ENCODE measurements around the gene ZNF697. TPM values are rescaled to one million over a fixed set of nuclear protein-coding genes. Genes with fewer than 3 reads are reported as not detected.

ZNF697 gene
- total and polyA plus RNA-seq, 10 of the 15 experiments (the other 5 are each of a cell fraction or from before 2014, with no cell fraction given): 0.48 to 5.9 (median 3.0) TPM

DNA sequence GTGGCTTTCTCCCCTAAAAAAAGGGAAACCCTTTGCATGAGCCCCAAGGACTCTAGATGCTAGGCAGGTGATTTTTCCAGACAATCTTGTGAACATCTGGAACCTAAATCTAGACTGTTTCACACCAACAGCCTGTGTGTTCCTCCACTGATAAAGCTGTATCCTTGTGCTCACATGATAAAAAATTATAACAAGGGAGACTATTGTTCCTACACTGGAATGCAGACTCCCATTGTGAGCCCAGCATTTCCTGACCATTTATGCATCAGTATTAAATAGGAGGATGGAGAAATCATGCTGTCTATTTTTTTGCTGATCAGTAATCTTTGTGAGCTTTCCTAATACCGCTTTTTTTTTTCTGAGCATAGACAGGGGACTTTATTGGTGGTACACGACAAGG lies 52.5 kb downstream of the ZNF697 start:
- no TSS peak for BruUV-seq (replicated peaks)
- H3K27me3 ChIP-seq (replicated peaks in 1 of 2; ENCODE audit: control insufficient read depth in 2 of 2, insufficient read depth in 2 of 2, low read length in 1 of 2): no peaks in the 10 kb centered on the region; a peak in 1 of 4 replicates
- RAD21 ChIA-PET (ENCODE audit: unreplicated experiment): no interaction called here
- DNase-seq (ENCODE audit: low read depth, low spot score): no peak
- 42% methylated on average over 2 of the region's 2 CpGs for WGBS (ENCODE audit: insufficient coverage, insufficient replicate concordance, low lambda C conversion rate, missing lambda C conversion rate)
- SMC1A ChIA-PET (ENCODE audit: uncharacterized antibody, unreplicated experiment): interaction anchor here (0.8 kb wide), 1 partner anchor 79 kb away, joined by 3 read pairs; no protein-coding TSS in a partner anchor
- no peaks in the 10 kb centered on the region for H3K4me1 ChIP-seq (ENCODE audit: control insufficient read depth, insufficient read depth, low read length)
- in situ Hi-C loops (cut with MboI) (no loop called here), intact Hi-C loops (cut with micrococcal nuclease; ENCODE audit: unreplicated experiment) (no loop called here)
- POLR2A ChIA-PET: no interaction called here
- H2AFZ ChIP-seq (ENCODE audit: control insufficient read depth, low read depth, low read length): no peak overlapping the region
- CTCF ChIA-PET: interaction anchor here (0.9 to 1.6 kb wide), 2 partner anchors 16 to 214 kb away, joined by 3 to 4 read pairs; no protein-coding TSS in a partner anchor
- no peak for FAIRE-seq
- no peaks in the 10 kb centered on the region for H4K20me1 ChIP-seq (ENCODE audit: control insufficient read depth, insufficient read depth)
- H3K27ac ChIP-seq (ENCODE audit: control insufficient read depth, insufficient read depth): no peak overlapping the region
- H3K36me3 ChIP-seq (ENCODE audit: control insufficient read depth in 2 of 2, insufficient read depth in 2 of 2, low read length in 1 of 2): no peaks in the 10 kb centered on the region
- no peak for ATAC-seq
- H3K9ac ChIP-seq (ENCODE audit: control insufficient read depth, insufficient read depth, low read length): no peak overlapping the region
- H3K9me3 ChIP-seq (replicated peaks; ENCODE audit: control insufficient read depth, insufficient read depth, low read length): no peaks in the 10 kb centered on the region
- H3K79me2 ChIP-seq (ENCODE audit: control insufficient read depth, insufficient read depth, low read length): no peaks in the 10 kb centered on the region
- no peak overlapping the region for H3K4me3 ChIP-seq
- no peak for TF ChIP-seq NFYA (IDR thresholded peaks at IDR 0.05; ENCODE audit: borderline replicate concordance, low read depth, low read length)
- TF ChIP-seq, protein P1, sequence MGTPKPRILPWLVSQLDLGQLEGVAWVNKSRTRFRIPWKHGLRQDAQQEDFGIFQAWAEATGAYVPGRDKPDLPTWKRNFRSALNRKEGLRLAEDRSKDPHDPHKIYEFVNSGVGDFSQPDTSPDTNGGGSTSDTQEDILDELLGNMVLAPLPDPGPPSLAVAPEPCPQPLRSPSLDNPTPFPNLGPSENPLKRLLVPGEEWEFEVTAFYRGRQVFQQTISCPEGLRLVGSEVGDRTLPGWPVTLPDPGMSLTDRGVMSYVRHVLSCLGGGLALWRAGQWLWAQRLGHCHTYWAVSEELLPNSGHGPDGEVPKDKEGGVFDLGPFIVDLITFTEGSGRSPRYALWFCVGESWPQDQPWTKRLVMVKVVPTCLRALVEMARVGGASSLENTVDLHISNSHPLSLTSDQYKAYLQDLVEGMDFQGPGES (IDR thresholded peaks at IDR 0.05): no peak
- TF ChIP-seq NR2C2 (IDR thresholded peaks at IDR 0.05; ENCODE audit: borderline replicate concordance, control insufficient read depth, insufficient read length, low read depth): no peak
- TF ChIP-seq ASH2L (IDR thresholded peaks at IDR 0.05; ENCODE audit: borderline replicate concordance, low read depth): no peak
- no peak for TF ChIP-seq ZBED1 (IDR thresholded peaks at IDR 0.05; ENCODE audit: borderline replicate concordance)
- no peak for TF ChIP-seq POU2F2 (IDR thresholded peaks at IDR 0.05; ENCODE audit: borderline replicate concordance, low read depth, low read length)
- TF ChIP-seq, protein P2, sequence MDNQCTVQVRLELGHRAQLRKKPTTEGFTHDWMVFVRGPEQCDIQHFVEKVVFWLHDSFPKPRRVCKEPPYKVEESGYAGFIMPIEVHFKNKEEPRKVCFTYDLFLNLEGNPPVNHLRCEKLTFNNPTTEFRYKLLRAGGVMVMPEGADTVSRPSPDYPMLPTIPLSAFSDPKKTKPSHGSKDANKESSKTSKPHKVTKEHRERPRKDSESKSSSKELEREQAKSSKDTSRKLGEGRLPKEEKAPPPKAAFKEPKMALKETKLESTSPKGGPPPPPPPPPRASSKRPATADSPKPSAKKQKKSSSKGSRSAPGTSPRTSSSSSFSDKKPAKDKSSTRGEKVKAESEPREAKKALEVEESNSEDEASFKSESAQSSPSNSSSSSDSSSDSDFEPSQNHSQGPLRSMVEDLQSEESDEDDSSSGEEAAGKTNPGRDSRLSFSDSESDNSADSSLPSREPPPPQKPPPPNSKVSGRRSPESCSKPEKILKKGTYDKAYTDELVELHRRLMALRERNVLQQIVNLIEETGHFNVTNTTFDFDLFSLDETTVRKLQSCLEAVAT (IDR thresholded peaks at IDR 0.05): no peak
- no peak overlapping the region for H3K4me2 ChIP-seq (ENCODE audit: control insufficient read depth, insufficient read depth)

All from GM12878 (cell line).